Measurements from ENCODE around the gene EXOC4. TPM values are rescaled to one million over a fixed set of nuclear protein-coding genes. Genes with fewer than 3 reads are reported as not detected.

The EXOC4 gene
- total RNA-seq, 1 experiment from 2014 or later = 75.8 TPM

- Mint-ChIP-seq H3K36me3 (ENCODE audit: insufficient read depth in 1 of 3, low read depth in 3 of 3) (peaks cover 5 to 10% (median 8%) of the 10 kb centered on the region in 3 experiments), H3K4me1 (peaks cover 30 to 44% of the 10 kb centered on the region in 2 experiments), H3K9me3 (peaks cover 7 to 8% of the 10 kb centered on the region in 2 experiments; a peak in 3 of 5 replicates), H3K4me3 (no peak overlapping the region), H3K27ac (no peak overlapping the region), H3K27me3 (ENCODE audit: low read depth) (no peaks in the 10 kb centered on the region)
- DNase-seq = no peak
- H3K79me1 ChIP-seq (ENCODE audit: insufficient read depth, low read depth, low read length, poor library complexity, severe bottlenecking) = no peaks in the 10 kb centered on the region
- H2BK120ac ChIP-seq (ENCODE audit: low read depth, low read length, poor library complexity, severe bottlenecking) = no peak overlapping the region
- H3K23me2 ChIP-seq (ENCODE audit: insufficient read length, low read depth, low read length, poor library complexity, severe bottlenecking) = no peaks in the 10 kb centered on the region
- no peak overlapping the region for H2BK20ac ChIP-seq (ENCODE audit: low read depth, low read length, poor library complexity, severe bottlenecking)
- no peak overlapping the region for H3K9ac ChIP-seq (ENCODE audit: extremely low read depth, insufficient read length, low read length)
- H3K27ac ChIP-seq (ENCODE audit: insufficient read length, low read depth, low read length) = no peak overlapping the region
- H3K14ac ChIP-seq (ENCODE audit: insufficient read depth, low read length) = no peak overlapping the region
- TF ChIP-seq CTCF (conservative IDR thresholded peaks at IDR 0.05) = no peak
- H3K18ac ChIP-seq (ENCODE audit: insufficient read length, low read depth, low read length) = no peak overlapping the region
- H4K20me1 ChIP-seq (ENCODE audit: control insufficient read depth, insufficient read depth, insufficient read length) = no peaks in the 10 kb centered on the region
- H4K91ac ChIP-seq (ENCODE audit: insufficient read length, low read depth, low read length) = no peak overlapping the region
- H2AK5ac ChIP-seq (ENCODE audit: insufficient read length, low read length) = no peak overlapping the region
- no peak overlapping the region for H4K8ac ChIP-seq (replicated peaks; ENCODE audit: insufficient read length, low read depth, low read length)
- H3K23ac ChIP-seq (ENCODE audit: insufficient read length, low read depth, low read length) = no peak overlapping the region
- H3K4ac ChIP-seq (ENCODE audit: low read depth, low read length) = no peak overlapping the region
- H2BK5ac ChIP-seq (ENCODE audit: insufficient read length, low read length) = no peak overlapping the region
- H4K5ac ChIP-seq (ENCODE audit: insufficient read length, low read depth, low read length) = no peak overlapping the region
- no peak overlapping the region for H2AFZ ChIP-seq (ENCODE audit: low read length)
- WGBS (ENCODE audit: extremely low coverage, insufficient read length, low lambda C conversion rate) = no CpG with 5 or more reads among the region's 1 CpG
- no peak overlapping the region for H3T11ph ChIP-seq (ENCODE audit: low read length)
- H3K27me3 ChIP-seq (ENCODE audit: insufficient read depth, low read length) = no peaks in the 10 kb centered on the region
- no peaks in the 10 kb centered on the region for H3K4me1 ChIP-seq (ENCODE audit: insufficient read depth, low read length)
- H3K9me3 ChIP-seq (ENCODE audit: control insufficient read depth, low read depth, low read length) = no peaks in the 10 kb centered on the region
- H2BK12ac ChIP-seq (ENCODE audit: insufficient read length, low read depth, low read length) = no peak overlapping the region
- no peak overlapping the region for H2BK15ac ChIP-seq (ENCODE audit: low read depth, low read length)
- no peak overlapping the region for H3K56ac ChIP-seq (ENCODE audit: insufficient read length, low read depth, low read length)
- no peak overlapping the region for H3K4me2 ChIP-seq (ENCODE audit: insufficient read depth, insufficient read length, low read length)
- no peaks in the 10 kb centered on the region for H3K79me2 ChIP-seq (ENCODE audit: insufficient read depth, low read length)
Observed at GRCh38 chr7:133394369-133394768, 141.5 kb downstream of the EXOC4 start.
